Measurements from ENCODE around the gene POLD2. TPM values are rescaled to one million over a fixed set of nuclear protein-coding genes. Genes with fewer than 3 reads are reported as not detected.

Gene POLD2
- total and polyA plus RNA-seq, 2 donors (not counting 3 experiments of a cell fraction or from before 2014, with no cell fraction given), result 96.5 to 122 TPM

GRCh38 chr7:44085546-44085945 lies 37.8 kb downstream of the POLD2 start:
- Histone ChIP-seq H3K36me3 (ENCODE audit: control insufficient read depth in 2 of 2, extremely low read depth in 1 of 2, insufficient read depth in 2 of 2, low read length in 2 of 2) (no peaks in the 10 kb centered on the region), H3K9me3 (replicated peaks; ENCODE audit: control insufficient read depth, insufficient read depth, low read length) (no peaks in the 10 kb centered on the region), H3K79me2 (ENCODE audit: control insufficient read depth, insufficient read depth, low read length) (no peaks in the 10 kb centered on the region), H3K4me3 (replicated peaks in 1 of 3; ENCODE audit: insufficient read depth in 1 of 3, low read depth in 1 of 3, low read length in 3 of 3) (no peak overlapping the region), H3K9me1 (replicated peaks; ENCODE audit: control insufficient read depth, extremely low read depth, insufficient read depth, low read length) (no peaks in the 10 kb centered on the region), H3K27ac (ENCODE audit: insufficient read depth, low read depth, low read length) (no peak overlapping the region), H3K27me3 (ENCODE audit: control insufficient read depth in 2 of 2, insufficient read depth in 2 of 2, low read length in 2 of 2) (no peaks in the 10 kb centered on the region), H2AFZ (ENCODE audit: low read depth, low read length) (no peak overlapping the region), H4K20me1 (replicated peaks; ENCODE audit: control insufficient read depth, extremely low read depth, insufficient read depth, low read length) (no peaks in the 10 kb centered on the region), H3K4me1 (ENCODE audit: control insufficient read depth, extremely low read depth, insufficient read depth, low read length) (peaks cover 17% of the 10 kb centered on the region), H3K9ac (replicated peaks; ENCODE audit: extremely low read depth, insufficient read depth, low read length) (no peak overlapping the region), H3K4me2 (ENCODE audit: insufficient read depth, low read length) (no peak overlapping the region)
- ChIA-PET POLR2A (no interaction called here), CTCF (interaction anchor here (0.9 to 1.3 kb wide), 2 partner anchors 13 to 38 kb away, joined by 3 to 4 read pairs; partner anchors contain the start of gene POLD2)
- intact Hi-C loops (cut with micrococcal nuclease), result no loop called here
- DNase-seq (ENCODE audit: low read depth, low spot score) (no peak), FAIRE-seq (no peak)
- no TSS peak for BruUV-seq (replicated peaks)
- dilution Hi-C loops (cut with MboI; ENCODE audit: extremely low pct_ligation_motif_present, low sequenced_read_pairs), result no loop called here
- no peak for TF ChIP-seq POLR2A (IDR thresholded peaks at IDR 0.05; ENCODE audit: low read depth, low read length)
- TF ChIP-seq GATA2 (IDR thresholded peaks at IDR 0.05; ENCODE audit: insufficient read depth, insufficient read length, low read depth, low read length), result no peak
- no peak for TF ChIP-seq CTCF (IDR thresholded peaks at IDR 0.05; ENCODE audit: extremely low read depth in 1 of 2, insufficient read depth in 1 of 2, low read depth in 1 of 2, low read length in 2 of 2)
- TF ChIP-seq FOS (IDR thresholded peaks at IDR 0.05; ENCODE audit: borderline replicate concordance, insufficient read depth, low read length), result no peak
- no peak for TF ChIP-seq POLR2AphosphoS5 (IDR thresholded peaks at IDR 0.05; ENCODE audit: insufficient read depth, low read depth, low read length)
- TF ChIP-seq EZH2 (IDR thresholded peaks at IDR 0.05; ENCODE audit: borderline replicate concordance, low read depth, low read length, severe bottlenecking), result no peak
- TF ChIP-seq MAX (IDR thresholded peaks at IDR 0.05; ENCODE audit: insufficient read depth, insufficient read length), result no peak
- no peak for TF ChIP-seq MYC (IDR thresholded peaks at IDR 0.05; ENCODE audit: low read depth, low read length)
- no peak for TF ChIP-seq JUN (IDR thresholded peaks at IDR 0.05; ENCODE audit: borderline replicate concordance, insufficient read depth, insufficient read length, low read depth)
